SK-MEL-5 (cell line): ENCODE results near the gene SYNGR1. TPM values are rescaled to one million over a fixed set of nuclear protein-coding genes. Genes with fewer than 3 reads are reported as not detected.
"Not testable (repeated sequence)": the region's sequence is repeated elsewhere in the genome, so short reads cannot be mapped to it uniquely, and the experiment has no call there.

Experiments used
- DNase-seq: peaks from one replicate; pipeline ENCODE4 v3.0.0-alpha.2; 2016; ENCODE audit warnings: low read depth, low spot score
- in situ Hi-C: cut with HindIII; loops from 2 replicates; pipeline ENCODE4 v1.10.0; 2016; ENCODE audit warnings: low sequenced_read_pairs, high pct_unique_total_duplicates, low pct_unique_long_range_greater_than_20kb
- total RNA-seq: library from RNA; depleted of rRNA; stranded (reverse); fragments of >200 nt; shearing (Covaris generic); gene quantifications from 2 replicates; pipeline ENCODE4 v1.2.3, GENCODE V29; 2014

The SYNGR1 gene
- total RNA-seq, 1 experiment from 2014 or later: 29.6 TPM

- in situ Hi-C loops: not testable (repeated sequence)
Observed at GRCh38 chr22:39413204-39413603, 63.4 kb downstream of the SYNGR1 start.

DNA sequence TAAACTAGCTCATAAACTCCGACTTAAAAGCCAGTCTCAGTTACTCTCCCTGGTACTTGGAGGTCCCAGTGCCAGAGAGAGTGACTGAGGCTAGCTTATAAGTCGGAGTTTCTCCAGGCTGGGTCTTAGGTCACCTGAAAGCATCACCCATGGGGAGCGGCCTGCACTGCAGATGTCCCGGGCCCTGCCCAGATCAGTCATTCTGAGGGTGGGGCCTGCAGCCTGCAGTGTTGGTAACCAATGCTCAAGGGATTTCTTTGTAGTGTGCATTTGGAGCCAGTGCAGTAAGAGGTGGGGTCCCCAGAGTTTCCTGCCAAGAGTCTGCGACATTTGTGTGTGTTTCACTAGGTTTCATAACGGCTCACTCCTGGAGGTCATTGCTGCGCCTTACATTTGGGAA lies 64.6 kb downstream of the SYNGR1 start:
- DNase-seq: no peak
- in situ Hi-C loops: no loop called here

More at GRCh38 chr22:39413204-39413603, 63.4 kb downstream of the SYNGR1 start:
- not testable (repeated sequence) for DNase-seq

DNA sequence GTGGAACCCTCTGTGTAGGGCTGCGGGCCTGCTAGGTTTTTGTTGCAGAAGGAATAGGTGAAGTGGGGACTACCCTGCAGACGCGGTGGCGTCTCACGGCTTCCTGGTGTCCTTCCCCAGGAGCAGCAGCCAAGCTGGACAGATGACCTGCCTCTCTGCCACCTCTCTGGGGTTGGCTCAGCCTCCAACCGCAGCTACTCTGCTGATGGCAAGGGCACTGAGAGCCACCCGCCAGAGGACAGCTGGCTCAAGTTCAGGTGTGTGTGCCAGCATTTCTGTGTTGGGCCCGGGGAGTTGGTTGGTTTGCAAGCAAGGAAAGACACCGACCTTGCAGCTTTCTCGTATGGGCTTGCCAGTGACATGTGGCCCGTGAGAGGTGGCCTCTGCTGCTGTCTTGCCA lies 65.1 kb downstream of the SYNGR1 start:
- in situ Hi-C loops: no loop called here
- no peak for DNase-seq

- in situ Hi-C loops: no loop called here
- no peak for DNase-seq
Observed at GRCh38 chr22:39415506-39415905, 65.7 kb downstream of the SYNGR1 start.

- in situ Hi-C loops: no loop called here
Observed at GRCh38 chr22:39416319-39416718, 66.5 kb downstream of the SYNGR1 start.

DNA sequence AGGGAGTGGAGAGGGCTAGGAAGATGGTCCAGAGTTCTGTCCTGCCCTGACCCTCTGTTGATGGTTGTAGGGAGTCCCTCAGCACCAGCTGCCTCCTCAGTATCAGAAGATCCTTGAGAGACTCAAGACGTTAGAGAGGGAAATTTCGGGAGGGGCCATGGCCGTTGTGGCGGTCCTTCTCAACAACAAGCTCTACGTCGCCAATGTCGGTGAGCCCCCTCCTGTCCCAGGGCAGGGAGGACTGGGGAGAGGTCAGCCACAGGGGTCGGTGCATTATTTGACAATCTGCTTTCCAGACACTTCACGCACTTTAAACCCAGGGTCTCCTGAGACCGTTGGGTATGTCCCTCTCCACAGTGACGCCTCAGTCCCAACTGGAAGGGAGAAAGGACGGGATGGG lies 67.8 kb downstream of the SYNGR1 start:
- no peak for DNase-seq
- in situ Hi-C loops: no loop called here

More at GRCh38 chr22:39416319-39416718, 66.5 kb downstream of the SYNGR1 start:
- DNase-seq: no peak

DNA sequence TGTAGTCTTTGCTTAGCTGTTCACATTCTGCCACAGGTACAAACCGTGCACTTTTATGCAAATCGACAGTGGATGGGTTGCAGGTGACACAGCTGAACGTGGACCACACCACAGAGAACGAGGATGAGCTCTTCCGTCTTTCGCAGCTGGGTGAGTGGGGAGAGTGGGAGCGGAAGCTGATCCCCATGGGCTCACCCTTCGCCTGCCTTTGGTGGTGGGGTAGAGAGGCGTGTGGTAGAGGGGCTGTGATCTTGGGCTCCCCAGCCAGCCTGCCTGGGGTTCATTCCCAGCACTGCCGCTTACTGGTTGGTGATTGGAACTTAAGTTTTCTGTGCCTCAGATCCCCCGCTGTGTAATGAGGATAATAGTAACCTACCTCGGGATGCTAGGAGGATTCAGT lies 68.9 kb downstream of the SYNGR1 start:
- in situ Hi-C loops: no loop called here
- DNase-seq: no peak

DNA sequence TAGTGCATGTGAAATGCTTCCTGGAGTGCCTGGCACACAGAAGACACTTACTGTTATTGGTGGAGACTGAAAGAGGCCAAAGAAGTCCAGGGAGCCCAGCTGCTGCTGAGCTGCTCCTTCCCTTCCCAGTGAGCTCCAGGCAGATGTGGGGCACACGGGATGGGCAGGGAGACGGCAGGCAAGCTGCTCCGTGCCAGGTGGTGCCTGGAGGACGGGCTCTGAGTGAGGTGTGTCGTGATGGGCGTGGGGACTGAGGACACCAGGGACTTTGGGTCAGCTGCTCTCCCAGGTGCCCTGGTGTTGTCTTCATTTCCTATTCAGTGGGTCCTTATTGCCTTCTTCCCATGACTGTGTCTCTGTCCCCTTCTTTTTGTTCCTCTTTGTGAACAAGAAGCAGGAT lies 69.3 kb downstream of the SYNGR1 start:
- in situ Hi-C loops: no loop called here
- DNase-seq: no peak

- in situ Hi-C loops: no loop called here
- no peak for DNase-seq
Observed at GRCh38 chr22:39419911-39420310, 70.1 kb downstream of the SYNGR1 start.

GRCh38 chr22:39421691-39422090 lies 71.9 kb downstream of the SYNGR1 start:
- no peak for DNase-seq
- in situ Hi-C loops: no loop called here

- DNase-seq: no peak
- in situ Hi-C loops: no loop called here
Observed at GRCh38 chr22:39422101-39422500, 72.3 kb downstream of the SYNGR1 start.

DNA sequence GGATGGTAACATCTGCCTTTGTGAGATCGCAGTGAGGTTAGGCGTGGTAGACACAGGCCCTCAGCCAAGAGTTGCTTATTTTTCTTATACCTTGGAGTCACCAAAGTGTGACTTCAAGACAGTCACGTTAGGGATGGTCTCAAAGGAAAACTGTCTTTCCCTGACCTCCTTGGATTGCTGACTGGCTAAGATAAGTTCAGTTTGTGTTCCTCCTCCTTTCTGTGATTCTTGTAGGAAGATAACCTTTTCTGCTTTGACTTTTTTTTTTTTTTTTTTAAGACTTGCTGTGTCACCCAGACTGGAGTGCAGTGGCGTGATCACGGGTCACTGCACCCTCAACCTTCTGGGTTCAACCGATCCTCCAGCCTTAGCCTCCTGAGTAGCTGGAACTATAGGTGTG lies 72.9 kb downstream of the SYNGR1 start:
- in situ Hi-C loops: no loop called here
- DNase-seq: no peak

DNA sequence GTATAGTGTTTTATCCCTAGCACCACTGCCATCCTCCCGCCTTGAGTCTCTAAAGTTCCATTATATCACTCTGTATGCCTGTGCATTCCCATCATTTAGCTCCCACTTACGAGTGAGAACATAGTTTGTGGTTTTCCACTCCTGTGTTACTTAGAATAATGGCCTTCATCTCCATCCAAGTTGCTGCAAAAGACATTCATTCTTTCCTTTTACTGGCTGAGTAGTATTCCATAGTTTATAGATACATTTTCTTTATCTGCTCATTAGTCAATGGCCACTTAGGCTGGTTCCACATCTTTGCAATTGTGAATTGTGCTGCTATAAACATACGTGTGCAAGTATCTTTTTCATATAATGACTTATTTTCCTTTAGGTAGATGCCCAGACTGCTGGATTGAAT lies 74.2 kb downstream of the SYNGR1 start:
- in situ Hi-C loops: no loop called here
- DNase-seq: no peak

DNA sequence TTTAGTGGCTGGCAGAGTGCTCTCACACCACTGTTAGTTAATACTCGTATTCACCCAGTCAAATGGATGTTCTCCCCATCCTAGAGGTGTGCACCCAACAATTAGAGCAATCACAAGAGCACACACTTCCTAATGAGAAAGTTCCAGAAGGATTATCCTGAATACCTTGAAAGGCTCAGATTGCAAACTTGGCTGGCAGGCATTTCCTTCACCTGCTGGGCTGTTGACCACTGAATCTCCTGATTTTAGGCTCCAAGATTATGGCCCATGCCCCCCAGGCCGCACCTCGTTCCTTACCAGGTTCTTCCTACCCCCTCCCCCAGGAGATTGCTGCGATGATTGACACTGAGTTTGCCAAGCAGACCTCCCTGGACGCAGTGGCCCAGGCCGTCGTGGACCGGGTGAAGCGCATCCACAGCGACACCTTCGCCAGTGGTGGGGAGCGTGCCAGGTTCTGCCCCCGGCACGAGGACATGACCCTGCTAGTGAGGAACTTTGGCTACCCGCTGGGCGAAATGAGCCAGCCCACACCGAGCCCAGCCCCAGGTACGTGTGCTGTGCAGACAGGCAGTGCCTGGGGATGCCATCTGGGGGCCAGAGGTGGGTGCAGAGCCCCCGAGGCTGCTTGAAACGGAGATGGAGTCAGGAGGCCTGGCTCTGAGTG lies 76.7 kb downstream of the SYNGR1 start:
- DNase-seq: no peak
- in situ Hi-C loops: no loop called here

- DNase-seq: no peak
- in situ Hi-C loops: no loop called here
Observed at GRCh38 chr22:39427751-39428596, 78.2 kb downstream of the SYNGR1 start.

DNA sequence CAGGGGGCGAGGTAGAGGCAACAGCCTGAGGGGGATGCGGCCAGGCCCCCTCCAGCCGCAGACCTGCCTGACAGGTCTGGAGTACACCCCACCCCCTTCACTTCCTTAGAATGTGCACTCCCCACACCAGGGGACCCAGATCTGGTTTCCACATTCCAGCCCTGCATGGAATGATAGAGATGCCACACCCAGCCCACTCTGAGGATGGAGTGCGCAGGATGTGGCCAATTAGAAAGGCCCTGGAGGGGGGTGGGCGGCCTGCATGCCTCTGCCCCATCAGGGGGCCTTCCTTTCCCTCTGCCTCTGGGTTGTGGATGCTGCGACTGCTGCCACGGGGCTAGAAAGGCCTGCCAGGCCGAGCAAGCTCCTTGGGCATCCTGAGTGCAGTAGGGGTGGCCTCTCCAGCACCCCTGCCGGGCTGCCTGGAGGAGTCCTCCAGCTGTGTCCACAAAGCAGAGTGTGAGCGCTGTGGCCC lies 78.8 kb downstream of the SYNGR1 start:
- DNase-seq: no peak
- in situ Hi-C loops: no loop called here

GRCh38 chr22:39429186-39429585 lies 79.4 kb downstream of the SYNGR1 start:
- in situ Hi-C loops: no loop called here
- DNase-seq: no peak

DNA sequence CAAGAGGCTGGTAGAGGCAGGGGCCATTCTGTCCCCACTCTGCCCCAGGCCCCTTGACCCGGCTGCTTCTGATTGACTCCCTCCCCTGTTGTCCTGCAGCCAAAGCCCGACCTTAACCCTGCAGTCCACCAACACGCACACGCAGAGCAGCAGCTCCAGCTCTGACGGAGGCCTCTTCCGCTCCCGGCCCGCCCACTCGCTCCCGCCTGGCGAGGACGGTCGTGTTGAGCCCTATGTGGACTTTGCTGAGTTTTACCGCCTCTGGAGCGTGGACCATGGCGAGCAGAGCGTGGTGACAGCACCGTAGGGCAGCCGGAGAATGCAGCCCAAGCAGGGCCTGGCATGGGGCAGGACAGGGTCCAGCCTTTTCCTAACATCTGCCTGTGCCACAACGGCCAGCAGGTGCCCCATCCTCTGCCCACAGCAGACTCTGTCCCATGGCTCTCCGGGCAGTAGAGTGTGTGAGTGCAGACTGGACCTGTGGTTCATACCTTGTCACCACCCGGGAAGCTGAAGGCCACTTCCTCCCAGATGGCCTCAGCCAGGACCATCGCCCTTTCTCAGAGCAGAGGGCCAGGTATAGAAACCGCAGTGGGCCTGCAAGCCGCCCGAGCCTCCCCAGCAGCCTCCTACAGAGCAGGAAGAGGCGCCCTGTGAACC lies 80.3 kb downstream of the SYNGR1 start:
- in situ Hi-C loops: no loop called here
- no peak for DNase-seq
